HG03175 (cell line): ENCODE measurements around the gene STX3.
"Not testable (repeated sequence)": the region's sequence is repeated elsewhere in the genome, so short reads cannot be mapped to it uniquely, and the experiment has no call there.

Experiments
- ATAC-seq: cut with Tn5 transposase; IDR thresholded peaks from one replicate; pipeline ENCODE4 v1.9.1; 2021; ENCODE audit warnings: mild to moderate bottlenecking, moderate library complexity; ENCODE audit not compliant: unreplicated experiment

STX3 gene

DNA sequence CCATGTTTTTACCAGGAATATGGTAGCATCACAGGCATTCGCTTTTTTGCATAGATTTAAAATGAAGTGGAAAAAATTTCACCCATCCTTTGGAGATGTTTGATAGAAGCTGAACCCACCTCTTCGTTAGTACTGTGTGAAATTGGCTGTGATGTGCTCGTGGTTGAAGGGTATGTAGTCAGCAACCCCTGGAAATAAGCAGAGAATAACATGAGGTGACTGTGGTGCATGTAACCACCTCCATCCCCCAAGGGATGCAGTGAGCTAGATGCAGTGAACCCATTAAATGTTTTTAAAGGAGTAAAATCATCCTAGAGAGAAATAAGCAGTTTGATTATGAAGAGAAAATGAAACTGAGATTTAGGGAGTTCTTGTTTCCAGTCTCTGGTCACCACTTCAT, 74.2 kb downstream of the STX3 start:
- ATAC-seq = no peak

DNA sequence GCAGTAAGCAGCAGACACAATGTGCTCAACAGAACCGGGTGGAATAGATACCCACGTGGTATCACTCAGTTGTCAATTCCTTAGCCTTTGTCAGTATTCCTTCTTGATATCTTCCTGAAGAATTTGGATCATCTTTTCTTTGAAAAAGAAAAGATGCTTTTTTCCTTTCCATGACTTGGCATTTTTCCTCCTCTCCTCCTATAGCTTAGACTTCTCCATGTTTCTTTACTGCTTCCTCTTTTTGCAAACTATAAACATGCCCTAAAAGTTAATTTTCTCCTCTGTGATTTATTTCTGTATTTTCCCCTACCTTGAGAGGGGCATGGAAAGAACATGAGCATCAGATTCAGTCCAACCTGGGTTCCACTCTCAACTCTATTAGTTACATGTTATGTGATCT, 78.4 kb downstream of the STX3 start:
- no peak for ATAC-seq

DNA sequence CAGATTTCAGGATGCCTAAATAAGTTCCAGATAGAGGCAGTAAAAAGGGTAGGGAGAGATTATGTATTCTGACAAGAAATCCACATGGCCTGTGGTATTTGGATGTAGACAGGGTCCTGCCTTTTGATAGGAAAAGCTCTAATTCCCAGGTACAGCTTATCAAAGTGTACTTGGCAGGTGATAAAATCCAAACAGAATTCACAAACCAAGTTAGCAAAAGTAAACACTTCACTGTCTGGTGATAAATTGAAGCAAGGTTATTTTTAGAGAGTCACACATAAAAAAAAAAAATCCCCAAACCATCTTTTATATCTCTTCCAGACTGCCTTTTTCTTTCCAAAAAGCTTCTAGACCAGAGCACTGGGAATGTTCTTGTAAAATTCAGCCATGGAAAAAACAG, 84.4 kb downstream of the STX3 start:
- ATAC-seq = no peak

DNA sequence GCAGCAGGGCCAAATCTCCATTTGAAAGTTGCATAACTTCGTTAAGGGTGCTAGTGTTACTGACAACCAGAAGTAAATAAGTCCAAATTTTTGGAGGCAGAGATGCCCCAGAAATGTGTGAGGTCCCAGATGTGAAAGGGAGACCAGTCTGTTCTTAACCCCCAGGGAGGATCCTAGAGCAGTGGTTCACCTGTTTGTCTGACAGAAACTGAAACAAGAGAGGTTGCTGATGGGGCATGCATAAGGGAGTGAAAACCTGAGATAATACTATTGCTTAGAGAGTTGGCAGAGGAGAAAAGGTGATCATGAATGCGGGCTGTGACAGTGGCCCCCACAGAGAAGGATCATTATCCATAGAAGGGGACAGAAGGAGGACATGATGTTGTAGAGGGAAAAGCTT, 86.3 kb downstream of the STX3 start:
- peak; percentile 60 for ATAC-seq

DNA sequence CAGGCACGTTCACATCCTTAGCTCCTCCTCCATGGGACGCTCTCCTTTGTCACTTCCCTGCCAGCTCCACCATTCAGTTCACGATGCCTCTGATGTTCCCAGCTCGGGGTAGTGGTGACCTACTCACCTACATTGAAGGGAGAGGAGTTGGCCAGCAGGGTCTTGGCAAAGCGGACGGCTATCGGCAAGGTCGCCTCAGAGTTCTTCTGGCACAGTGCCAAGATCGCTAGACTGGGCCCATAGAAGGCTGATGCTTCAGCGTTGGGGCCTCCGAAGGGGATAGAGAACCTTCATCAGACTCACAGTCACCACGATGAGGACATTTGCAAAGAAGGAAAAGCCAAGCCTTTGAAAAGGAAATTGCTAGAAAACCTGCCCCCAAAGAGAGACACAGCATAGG, 87.1 kb downstream of the STX3 start:
- ATAC-seq = no peak

DNA sequence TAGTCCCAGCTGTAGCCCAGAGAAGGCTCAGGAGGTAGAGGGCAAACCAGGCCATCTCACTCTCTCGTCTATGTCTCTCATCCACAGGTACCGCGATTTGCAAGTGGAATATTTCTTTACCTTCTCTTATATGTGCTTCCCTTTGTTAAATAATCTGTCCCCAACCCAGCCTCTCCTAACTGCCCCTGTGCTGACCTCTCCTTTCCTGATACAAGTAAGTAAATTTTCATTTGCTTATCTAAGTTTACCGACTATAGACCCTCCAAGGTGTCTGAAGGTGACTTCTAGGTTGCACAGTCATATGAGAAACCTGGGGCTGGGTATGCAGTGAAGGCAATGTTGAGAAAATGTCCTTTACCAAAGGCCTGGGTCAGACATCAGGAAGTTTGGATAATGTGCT, 90.2 kb downstream of the STX3 start, which contains the start of gene CBLIF:
Gene CBLIF, minus strand, starts transcription at position 101 of the 400 bp plus-strand sequence. Its CDS starts 46 bp downstream, at position 55.
- ATAC-seq = no peak

DNA sequence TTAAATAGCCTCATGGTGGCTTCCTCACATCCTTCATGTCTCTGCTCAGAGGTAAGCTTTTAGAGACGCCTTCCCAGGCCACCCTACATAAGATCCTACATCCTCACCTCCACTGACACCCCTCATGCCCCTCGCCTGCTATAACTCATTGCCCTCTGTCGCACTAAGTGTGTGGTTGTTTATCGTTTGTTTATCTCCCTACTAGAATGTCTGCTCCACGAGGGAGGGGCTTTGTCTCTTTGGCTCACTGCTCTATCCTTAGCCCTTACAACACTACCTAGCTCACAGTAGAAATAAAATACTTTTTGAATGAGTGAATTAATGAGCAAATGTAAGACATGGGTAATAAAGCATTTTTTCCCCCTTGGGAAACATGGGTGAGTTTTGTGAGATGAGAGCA, 91.4 kb downstream of the STX3 start:
- no peak for ATAC-seq

DNA sequence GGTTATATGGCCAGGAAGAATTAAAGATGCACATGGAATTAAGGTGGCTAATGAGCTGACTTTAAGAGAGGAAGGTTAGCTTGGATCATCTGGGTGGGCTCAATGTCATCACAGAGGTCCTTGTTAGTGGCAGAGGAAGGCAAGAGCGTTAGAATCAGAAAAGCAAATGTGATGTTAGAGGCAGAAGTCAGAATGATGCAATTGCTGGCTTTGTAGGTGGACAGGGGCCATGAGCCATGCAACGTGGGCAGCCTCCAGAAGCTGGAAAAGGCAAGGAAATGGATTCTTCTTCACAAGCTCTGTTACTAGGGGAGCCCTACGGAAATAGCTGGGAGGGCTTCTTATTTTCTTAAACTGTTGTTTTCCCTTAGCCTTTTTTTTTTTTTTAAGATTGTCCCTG, 92.5 kb downstream of the STX3 start:
- ATAC-seq = no peak

DNA sequence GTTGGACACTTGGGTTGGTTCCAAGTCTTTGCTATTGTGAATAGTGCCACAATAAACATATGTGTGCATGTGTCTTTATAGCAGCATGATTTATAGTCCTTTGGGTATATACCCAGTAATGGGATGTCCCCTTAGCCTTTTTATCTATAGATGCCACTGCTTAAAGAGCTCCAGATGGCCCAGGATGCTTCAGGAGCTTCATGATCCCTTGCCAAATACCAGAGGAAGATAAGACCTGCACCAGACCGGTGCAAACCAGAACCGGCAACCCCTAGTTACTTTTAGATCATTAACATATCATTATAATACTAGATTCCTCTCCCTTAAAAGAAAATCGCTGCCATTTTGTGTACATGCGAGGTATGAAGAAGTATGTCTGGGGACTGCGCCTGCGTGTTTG, 93.3 kb downstream of the STX3 start:
- not testable (repeated sequence) for ATAC-seq

DNA sequence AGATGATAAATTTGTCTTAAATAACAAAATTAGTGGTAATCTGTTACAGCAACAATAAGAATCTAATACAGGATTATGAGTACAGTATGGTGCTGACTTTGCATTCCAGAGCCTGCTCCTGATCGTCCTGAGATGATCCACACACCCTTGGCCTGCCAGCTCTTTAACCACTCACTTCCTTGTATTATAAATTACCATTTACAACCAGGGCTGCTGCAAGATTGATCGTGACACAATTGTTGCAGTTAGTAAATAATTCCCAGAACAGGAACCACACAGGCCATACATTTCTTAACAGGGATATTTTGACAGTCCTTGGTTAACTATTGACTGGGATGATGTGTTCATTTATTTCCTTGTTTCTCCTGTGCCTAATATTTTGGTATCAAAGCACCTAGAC, 94.0 kb downstream of the STX3 start:
- ATAC-seq = no peak

DNA sequence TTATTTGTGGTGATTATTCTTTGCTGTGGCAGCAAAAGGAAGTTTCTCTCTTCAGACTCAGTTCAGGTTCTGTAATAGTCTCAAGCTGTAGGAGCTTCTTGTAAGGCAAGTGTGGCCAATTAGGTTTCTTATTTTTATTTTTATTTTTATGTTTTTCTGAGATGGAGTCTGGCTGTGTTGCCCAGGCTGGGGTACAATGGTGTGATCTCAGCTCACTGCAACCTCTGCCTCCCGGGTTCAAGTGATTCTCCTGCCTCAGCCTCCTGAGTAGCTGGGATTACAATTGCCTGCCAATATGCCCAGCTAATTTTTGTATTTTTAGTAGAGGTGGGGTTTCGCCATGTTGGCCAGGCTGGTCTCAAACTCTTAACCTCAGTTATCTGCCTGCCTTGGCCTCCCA, 94.4 kb downstream of the STX3 start:
- ATAC-seq = not testable (repeated sequence)

DNA sequence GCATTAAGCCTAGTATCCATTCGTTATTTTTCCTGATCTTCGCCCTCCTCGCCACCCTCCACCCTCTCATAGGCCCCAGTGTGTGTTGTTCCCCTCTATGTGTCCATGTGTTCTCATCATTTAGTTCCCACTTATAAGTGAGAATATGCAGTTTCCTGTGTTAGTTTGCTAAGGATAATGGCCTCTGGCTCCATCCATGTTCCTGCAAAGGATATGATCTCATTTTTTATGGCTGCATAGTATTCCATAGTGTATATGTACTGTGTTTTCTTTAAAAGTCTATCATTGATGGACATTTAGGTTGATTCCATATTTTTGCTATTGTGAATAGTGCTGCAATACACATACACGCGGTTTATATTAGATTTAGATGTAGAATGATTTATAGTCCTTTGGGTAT, 96.2 kb downstream of the STX3 start:
- not testable (repeated sequence) for ATAC-seq

DNA sequence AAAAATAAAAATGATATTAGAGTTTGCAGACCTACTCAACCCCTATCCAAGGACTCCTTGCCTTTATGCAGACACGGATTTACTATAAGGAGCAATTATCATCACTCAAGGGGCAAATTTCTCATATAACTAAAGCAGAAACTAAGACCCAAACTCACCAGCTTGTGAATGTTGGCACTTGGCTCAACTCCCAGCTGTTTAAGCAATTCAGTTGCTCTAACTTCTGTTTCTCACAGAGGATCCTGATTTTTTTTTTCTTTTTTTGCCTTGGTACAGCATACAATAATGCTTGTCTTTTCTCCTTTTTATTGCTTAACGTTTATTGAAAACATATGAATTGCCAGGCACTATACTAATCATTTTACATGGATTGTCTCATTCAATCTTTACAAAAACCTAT, 99.7 kb downstream of the STX3 start:
- no peak for ATAC-seq
